OCI-LY7 (cell line): ENCODE results near the gene KAT6B. TPM values are rescaled to one million over a fixed set of nuclear protein-coding genes. Genes with fewer than 3 reads are reported as not detected.
A peak's percentile ranks its signal among the peaks of the same experiment; 100 is the strongest.

ENCODE experiments used
- BruUV-seq: library from RNA; stranded (reverse); fragments of 400-500 nt; replicated peaks from 2 replicates; lab custom pipeline; 2021; lab: Mats Ljungman, UMichigan
- CTCF ChIA-PET: fragments of 300-600 bp; sonication (Branson Sonifier 250); formaldehyde crosslinking; loops from one replicate; lab custom pipeline; 2022; ENCODE audit warnings: antibody characterized with exemption; ENCODE audit not compliant: unreplicated experiment; lab: Charles Lee
- POLR2A ChIA-PET: fragments of 300-600 bp; sonication (Branson Sonifier 250); formaldehyde crosslinking; loops from one replicate; lab custom pipeline; 2022; ENCODE audit warnings: antibody characterized with exemption; lab: Charles Lee
- DNase-seq: peaks from one replicate; pipeline ENCODE4 v3.0.0-alpha.2; 2015; ENCODE audit warnings: low spot score
- H2AFZ ChIP-seq: fragments of 200-600 bp; sonication (generic), shearing (Covaris generic); 2 replicates; pipeline ENCODE4 v1.6.1; 2014; ENCODE audit warnings: mild to moderate bottlenecking, antibody characterized with exemption, low read length, moderate library complexity
- H3K27ac ChIP-seq: fragments of 200-600 bp; sonication (generic); 2 replicates; pipeline ENCODE4 v1.5.1; 2014; ENCODE audit warnings: mixed run types, low read depth, mild to moderate bottlenecking, moderate library complexity, low read length, inconsistent platforms; ENCODE audit not compliant: poor library complexity, severe bottlenecking
- H3K36me3 ChIP-seq: fragments of 200-600 bp; sonication (generic); 2 replicates; pipeline ENCODE4 v1.6.1; 2014; ENCODE audit warnings: mild to moderate bottlenecking, antibody characterized with exemption, low read length, moderate library complexity, mixed read lengths; ENCODE audit not compliant: insufficient read depth
- H3K4me1 ChIP-seq: fragments of 200-600 bp; sonication (generic); 2 replicates; pipeline ENCODE4 v1.5.1; 2014; ENCODE audit warnings: mild to moderate bottlenecking, low read length; ENCODE audit not compliant: insufficient read depth, poor library complexity, severe bottlenecking
- H3K4me2 ChIP-seq: fragments of 200-600 bp; sonication (generic); 2 replicates; pipeline ENCODE4 v1.6.1; 2014; ENCODE audit warnings: mild to moderate bottlenecking, low read length
- H3K4me3 ChIP-seq: fragments of 200-600 bp; sonication (generic); 2 replicates; pipeline ENCODE4 v1.5.1; 2014; ENCODE audit warnings: mild to moderate bottlenecking, low read depth, low read length; ENCODE audit not compliant: poor library complexity, severe bottlenecking
- H3K79me2 ChIP-seq: fragments of 200-600 bp; sonication (generic); 2 replicates; pipeline ENCODE4 v1.6.1; 2016; ENCODE audit warnings: low read depth, mild to moderate bottlenecking, low read length, moderate library complexity, mixed read lengths; ENCODE audit not compliant: insufficient read depth
- H3K9me2 ChIP-seq: fragments of 200-600 bp; sonication (generic); 2 replicates; pipeline ENCODE4 v1.6.1; 2016; ENCODE audit warnings: mild to moderate bottlenecking, low read length, mixed read lengths; ENCODE audit not compliant: insufficient read depth
- H3K9me3 ChIP-seq: fragments of 200-600 bp; sonication (generic); 2 replicates; pipeline ENCODE4 v1.6.1; 2014; ENCODE audit warnings: mild to moderate bottlenecking, mixed run types, low read length, mixed read lengths
- H4K20me1 ChIP-seq: fragments of 200-600 bp; sonication (generic); 2 replicates; pipeline ENCODE4 v1.6.1; 2014; ENCODE audit warnings: mild to moderate bottlenecking, antibody characterized with exemption, low read length, moderate library complexity, mixed read lengths; ENCODE audit not compliant: insufficient read depth
- EZH2phosphoT487 ChIP-seq: fragments of 200-600 bp; sonication (generic); IDR thresholded peaks from 2 replicates; pipeline ENCODE4 v1.6.1; 2018; ENCODE audit warnings: low read depth, borderline replicate concordance, mild to moderate bottlenecking, mixed run types, antibody characterized with exemption, low read length, moderate library complexity, mixed read lengths
- intact Hi-C: fragments of 100-400 bp; cut with micrococcal nuclease; formaldehyde crosslinking; loops from one replicate; pipeline ENCODE4 v1.10.0; 2022; ENCODE audit not compliant: unreplicated experiment
- total RNA-seq, 2 experiments: library from RNA; depleted of rRNA in 1 of 2; stranded (reverse); fragments of >200 nt in 1 of 2; shearing (Covaris generic) in 1 of 2; gene quantifications; 2 replicates each; pipeline ENCODE4 v1.2.3, GENCODE V29; 2014 to 2022
- TF ChIP-seq, protein P1 (sequence below): fragments of 200-600 bp; sonication (generic); conservative IDR thresholded peaks from 2 replicates; pipeline ENCODE4 v1.5.1; 2014; ENCODE audit warnings: mild to moderate bottlenecking, antibody characterized with exemption, low read length, moderate library complexity, mixed read lengths

The KAT6B gene
- total RNA-seq, 2 experiments from 2014 or later = 20.8 to 40.8 TPM

DNA sequence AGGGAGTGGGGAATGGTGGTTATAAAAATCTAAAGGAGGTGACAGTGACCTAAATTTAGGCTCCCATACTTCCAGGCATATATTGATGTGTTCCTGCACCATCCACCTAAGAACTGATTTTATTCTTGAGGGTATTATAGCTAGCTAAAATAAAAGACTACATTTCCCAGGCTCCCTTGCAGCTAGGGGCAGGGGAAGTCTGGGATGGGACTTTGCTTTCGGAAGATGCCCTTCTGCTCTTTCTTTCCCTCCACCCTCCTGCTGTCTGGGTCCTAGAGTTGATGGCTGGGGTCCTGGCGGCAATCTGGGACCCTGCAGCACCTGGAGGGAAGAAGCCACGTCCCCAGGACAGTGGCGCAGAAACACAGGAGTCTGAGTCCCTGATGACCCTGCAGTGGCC lies 231.3 kb downstream of the KAT6B start:
- Histone ChIP-seq H3K36me3 (no peaks in the 10 kb centered on the region), H3K4me3 (no peak overlapping the region), H3K9me2 (no peaks in the 10 kb centered on the region), H4K20me1 (no peaks in the 10 kb centered on the region), H3K79me2 (no peaks in the 10 kb centered on the region), H2AFZ (no peak overlapping the region), H3K9me3 (no peaks in the 10 kb centered on the region), H3K4me2 (no peak overlapping the region), H3K27ac (no peak overlapping the region), H3K4me1 (no peaks in the 10 kb centered on the region)
- no peak for DNase-seq
- BruUV-seq = no TSS peak
- intact Hi-C loops = no loop called here
- POLR2A ChIA-PET = interaction anchor here (0.5 kb wide), 1 partner anchor 53 kb away, joined by 4 read pairs; no protein-coding TSS in a partner anchor
- TF ChIP-seq, protein P1, sequence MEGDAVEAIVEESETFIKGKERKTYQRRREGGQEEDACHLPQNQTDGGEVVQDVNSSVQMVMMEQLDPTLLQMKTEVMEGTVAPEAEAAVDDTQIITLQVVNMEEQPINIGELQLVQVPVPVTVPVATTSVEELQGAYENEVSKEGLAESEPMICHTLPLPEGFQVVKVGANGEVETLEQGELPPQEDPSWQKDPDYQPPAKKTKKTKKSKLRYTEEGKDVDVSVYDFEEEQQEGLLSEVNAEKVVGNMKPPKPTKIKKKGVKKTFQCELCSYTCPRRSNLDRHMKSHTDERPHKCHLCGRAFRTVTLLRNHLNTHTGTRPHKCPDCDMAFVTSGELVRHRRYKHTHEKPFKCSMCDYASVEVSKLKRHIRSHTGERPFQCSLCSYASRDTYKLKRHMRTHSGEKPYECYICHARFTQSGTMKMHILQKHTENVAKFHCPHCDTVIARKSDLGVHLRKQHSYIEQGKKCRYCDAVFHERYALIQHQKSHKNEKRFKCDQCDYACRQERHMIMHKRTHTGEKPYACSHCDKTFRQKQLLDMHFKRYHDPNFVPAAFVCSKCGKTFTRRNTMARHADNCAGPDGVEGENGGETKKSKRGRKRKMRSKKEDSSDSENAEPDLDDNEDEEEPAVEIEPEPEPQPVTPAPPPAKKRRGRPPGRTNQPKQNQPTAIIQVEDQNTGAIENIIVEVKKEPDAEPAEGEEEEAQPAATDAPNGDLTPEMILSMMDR = no peak
- TF ChIP-seq EZH2phosphoT487 = no peak
- CTCF ChIA-PET = no interaction called here

DNA sequence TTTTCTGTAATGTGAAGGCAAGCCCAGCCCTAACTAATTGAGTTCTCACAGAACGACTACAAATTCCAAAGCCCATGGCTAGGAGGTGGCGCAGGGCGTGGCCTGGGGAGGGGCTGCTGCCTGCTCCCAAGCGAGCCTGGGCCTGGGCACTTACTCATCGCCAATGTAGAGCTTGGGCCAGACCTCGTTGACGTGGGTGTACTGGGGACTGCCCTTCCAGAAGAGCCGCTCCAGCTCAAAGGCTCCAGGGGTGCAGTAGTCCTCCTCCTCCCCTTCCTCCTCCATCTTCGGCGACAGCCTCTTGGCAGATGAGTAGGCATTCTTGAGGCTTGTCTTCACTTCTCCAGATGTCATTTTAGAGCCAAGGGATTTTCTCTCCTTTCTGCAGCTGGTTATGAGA lies 231.8 kb downstream of the KAT6B start:
- TF ChIP-seq EZH2phosphoT487 = no peak
- H3K4me1 ChIP-seq = no peaks in the 10 kb centered on the region
- intact Hi-C loops = no loop called here
- no TSS peak for BruUV-seq
- ChIA-PET CTCF (no interaction called here), POLR2A (interaction anchor here (0.5 to 1.0 kb wide), 4 partner anchors 26 to 891 kb away, joined by 3 to 4 read pairs (median 3); no protein-coding TSS in a partner anchor)
- no peaks in the 10 kb centered on the region for H3K36me3 ChIP-seq
- H3K27ac ChIP-seq = no peak overlapping the region
- DNase-seq = no peak
- H3K79me2 ChIP-seq = no peaks in the 10 kb centered on the region
- H3K9me2 ChIP-seq = no peaks in the 10 kb centered on the region
- no peak overlapping the region for H3K4me2 ChIP-seq
- H3K9me3 ChIP-seq = no peaks in the 10 kb centered on the region
- H2AFZ ChIP-seq = no peak overlapping the region
- no peak overlapping the region for H3K4me3 ChIP-seq
- H4K20me1 ChIP-seq = no peaks in the 10 kb centered on the region

DNA sequence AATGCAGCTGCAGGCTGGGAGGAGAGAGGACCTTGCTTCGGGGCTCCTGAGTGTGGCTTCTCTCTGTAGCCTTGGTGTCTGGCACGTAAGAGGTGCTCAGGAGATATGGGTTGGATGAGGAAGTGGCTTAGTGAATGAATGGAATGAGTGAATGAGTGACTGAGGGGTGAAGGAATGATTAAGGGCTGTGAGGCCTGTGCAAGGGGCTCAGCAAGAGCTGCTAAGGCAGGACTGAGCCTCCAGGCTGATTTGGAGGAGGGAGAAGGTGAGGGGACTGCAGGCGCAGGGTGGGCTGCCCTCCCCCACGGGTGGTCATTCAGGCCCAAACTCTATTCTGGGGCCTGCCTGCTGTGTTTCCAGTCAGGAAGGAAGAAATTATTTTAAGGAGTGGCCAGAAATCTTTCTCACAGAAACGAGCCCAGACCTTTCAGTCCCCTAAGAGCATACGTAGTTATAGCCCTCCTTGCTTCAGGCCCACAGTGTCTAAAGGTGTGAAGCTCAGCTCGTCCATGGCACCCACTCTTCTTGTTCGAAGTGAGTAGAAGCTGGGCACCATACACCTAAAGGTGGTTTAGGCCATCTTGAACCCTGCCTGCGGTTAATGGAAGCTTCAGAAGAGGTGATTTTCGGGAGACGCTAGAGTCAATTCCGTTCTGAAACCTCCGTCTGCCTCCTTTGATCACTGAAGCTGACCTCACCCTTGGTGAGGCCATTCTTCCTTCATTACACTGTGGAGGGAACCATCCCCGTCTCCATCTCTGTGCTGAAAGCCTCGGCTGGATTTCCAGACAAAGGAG lies 235.5 kb downstream of the KAT6B start:
- Histone ChIP-seq H3K4me1 (no peaks in the 10 kb centered on the region), H3K9me3 (no peaks in the 10 kb centered on the region), H3K9me2 (no peaks in the 10 kb centered on the region), H4K20me1 (no peaks in the 10 kb centered on the region), H3K36me3 (no peaks in the 10 kb centered on the region), H3K4me3 (no peak overlapping the region), H3K4me2 (no peak overlapping the region), H3K79me2 (no peaks in the 10 kb centered on the region), H2AFZ (peak overlapping the region; percentile 41; the same call in 1 of the 2 replicates), H3K27ac (no peak overlapping the region)
- CTCF ChIA-PET = no interaction called here
- POLR2A ChIA-PET = interaction anchor here (0.5 to 0.7 kb wide), 2 partner anchors 14 to 15 kb away, joined by 3 read pairs; no protein-coding TSS in a partner anchor
- no TSS peak for BruUV-seq
- intact Hi-C loops = no loop called here
- no peak for DNase-seq
- TF ChIP-seq, protein P1 = no peak
- no peak for TF ChIP-seq EZH2phosphoT487
